ENCODE measurements around the gene BTBD9. TPM values are rescaled to one million over a fixed set of nuclear protein-coding genes. Genes with fewer than 3 reads are reported as not detected.

The BTBD9 gene
- total RNA-seq, 2 experiments from 2014 or later: 8.2 to 12.2 TPM

GRCh38 chr6:38150021-38150420, 489.7 kb downstream of the BTBD9 start:
- no peaks in the 10 kb centered on the region for H3K4me1 Mint-ChIP-seq
- no peaks in the 10 kb centered on the region for H3K27me3 Mint-ChIP-seq
- ChIA-PET POLR2A (no interaction called here), CTCF (interaction anchor here (0.6 to 0.7 kb wide), 2 partner anchors 768 to 1053 kb away, joined by 3 read pairs; no protein-coding TSS in a partner anchor)
- no peak overlapping the region for H3K4me3 Mint-ChIP-seq
- H3K9me3 Mint-ChIP-seq (ENCODE audit: low read depth): no peaks in the 10 kb centered on the region
- intact Hi-C loops (cut with DNase I, micrococcal nuclease): no loop called here
- peaks cover 4% of the 10 kb centered on the region for H3K36me3 Mint-ChIP-seq (ENCODE audit: low read depth)
- no peak overlapping the region for H3K27ac Mint-ChIP-seq
- ATAC-seq (no peak), DNase-seq (no peak)

- Mint-ChIP-seq H3K36me3 (ENCODE audit: low read depth) (peaks cover 4% of the 10 kb centered on the region), H3K27ac (no peak overlapping the region), H3K4me3 (no peak overlapping the region), H3K4me1 (no peaks in the 10 kb centered on the region), H3K9me3 (ENCODE audit: low read depth) (no peaks in the 10 kb centered on the region), H3K27me3 (no peaks in the 10 kb centered on the region)
- CTCF ChIA-PET: interaction anchor here (0.5 to 0.7 kb wide), 3 partner anchors 278 to 768 kb away, joined by 3 read pairs; no protein-coding TSS in a partner anchor
- no peak for ATAC-seq
- intact Hi-C loops (cut with DNase I, micrococcal nuclease): no loop called here
- no peak for DNase-seq
- POLR2A ChIA-PET: no interaction called here
These were observed 490.2 kb downstream of the BTBD9 start for GRCh38 chr6:38149531-38149930.

GRCh38 chr6:38148606-38149005, 491.1 kb downstream of the BTBD9 start:
- CTCF ChIA-PET: interaction anchor here (0.6 kb wide), 1 partner anchor 99 kb away, joined by 3 read pairs; no protein-coding TSS in a partner anchor
- Mint-ChIP-seq H3K4me1 (no peaks in the 10 kb centered on the region), H3K27me3 (no peaks in the 10 kb centered on the region), H3K9me3 (ENCODE audit: low read depth) (no peaks in the 10 kb centered on the region), H3K4me3 (no peak overlapping the region), H3K27ac (no peak overlapping the region), H3K36me3 (ENCODE audit: low read depth) (peaks cover 4% of the 10 kb centered on the region)
- POLR2A ChIA-PET: no interaction called here
- no peak for ATAC-seq
- DNase-seq: no peak
- intact Hi-C loops (cut with DNase I, micrococcal nuclease): no loop called here

- H3K36me3 Mint-ChIP-seq (ENCODE audit: low read depth): peaks cover 4% of the 10 kb centered on the region
- intact Hi-C loops (cut with DNase I, micrococcal nuclease): no loop called here
- no peaks in the 10 kb centered on the region for H3K27me3 Mint-ChIP-seq
- DNase-seq: no peak
- H3K4me3 Mint-ChIP-seq: no peak overlapping the region
- ChIA-PET POLR2A (no interaction called here), CTCF (interaction anchor here (0.7 kb wide), 1 partner anchor 797 kb away, joined by 4 read pairs; no protein-coding TSS in a partner anchor)
- no peak overlapping the region for H3K27ac Mint-ChIP-seq
- no peaks in the 10 kb centered on the region for H3K4me1 Mint-ChIP-seq
- ATAC-seq: no peak
- no peaks in the 10 kb centered on the region for H3K9me3 Mint-ChIP-seq (ENCODE audit: low read depth)
These were observed 493.0 kb downstream of the BTBD9 start for GRCh38 chr6:38146734-38147027.

- H3K36me3 Mint-ChIP-seq (ENCODE audit: low read depth): peaks cover 4% of the 10 kb centered on the region
- intact Hi-C loops (cut with DNase I, micrococcal nuclease): no loop called here
- no peak overlapping the region for H3K4me3 Mint-ChIP-seq
- H3K27me3 Mint-ChIP-seq: no peaks in the 10 kb centered on the region
- ChIA-PET POLR2A (no interaction called here), CTCF (interaction anchor here (0.7 kb wide), 1 partner anchor 798 kb away, joined by 4 read pairs; no protein-coding TSS in a partner anchor)
- H3K4me1 Mint-ChIP-seq: no peaks in the 10 kb centered on the region
- peak overlapping the region; percentile 52 for H3K27ac Mint-ChIP-seq
- no peak for DNase-seq
- no peaks in the 10 kb centered on the region for H3K9me3 Mint-ChIP-seq (ENCODE audit: low read depth)
- ATAC-seq: no peak
These were observed 493.6 kb downstream of the BTBD9 start for GRCh38 chr6:38146021-38146733.

GRCh38 chr6:38144365-38144945, 495.3 kb downstream of the BTBD9 start:
- peaks cover 4% of the 10 kb centered on the region for H3K36me3 Mint-ChIP-seq (ENCODE audit: low read depth)
- DNase-seq (no peak), ATAC-seq (no peak)
- H3K27me3 Mint-ChIP-seq: no peaks in the 10 kb centered on the region
- no peaks in the 10 kb centered on the region for H3K4me1 Mint-ChIP-seq
- no peak overlapping the region for H3K4me3 Mint-ChIP-seq
- intact Hi-C loops (cut with DNase I, micrococcal nuclease): no loop called here
- H3K9me3 Mint-ChIP-seq (ENCODE audit: low read depth): no peaks in the 10 kb centered on the region
- H3K27ac Mint-ChIP-seq: no peak overlapping the region
- CTCF ChIA-PET: no interaction called here
- POLR2A ChIA-PET: no interaction called here

GRCh38 chr6:38143191-38144150, 496.3 kb downstream of the BTBD9 start:
- Mint-ChIP-seq H3K27me3 (no peaks in the 10 kb centered on the region), H3K4me1 (no peaks in the 10 kb centered on the region), H3K27ac (no peak overlapping the region), H3K36me3 (ENCODE audit: low read depth) (peaks cover 5% of the 10 kb centered on the region), H3K4me3 (no peak overlapping the region), H3K9me3 (ENCODE audit: low read depth) (no peaks in the 10 kb centered on the region)
- POLR2A ChIA-PET: no interaction called here
- intact Hi-C loops (cut with DNase I, micrococcal nuclease): no loop called here
- ATAC-seq (no peak), DNase-seq (no peak)
- CTCF ChIA-PET: interaction anchor here (1.0 kb wide), 1 partner anchor 11 kb away, joined by 4 read pairs; no protein-coding TSS in a partner anchor

- no peaks in the 10 kb centered on the region for H3K9me3 Mint-ChIP-seq (ENCODE audit: low read depth)
- no peak for DNase-seq
- intact Hi-C loops (cut with DNase I, micrococcal nuclease): no loop called here
- ChIA-PET CTCF (no interaction called here), POLR2A (no interaction called here)
- ATAC-seq: no peak
- H3K27ac Mint-ChIP-seq: no peak overlapping the region
- H3K4me3 Mint-ChIP-seq: no peak overlapping the region
- no peaks in the 10 kb centered on the region for H3K27me3 Mint-ChIP-seq
- H3K36me3 Mint-ChIP-seq (ENCODE audit: low read depth): peaks cover 5% of the 10 kb centered on the region
- no peaks in the 10 kb centered on the region for H3K4me1 Mint-ChIP-seq
These were observed 497.4 kb downstream of the BTBD9 start for GRCh38 chr6:38142178-38142902.

- DNase-seq: no peak
- Mint-ChIP-seq H3K27ac (no peak overlapping the region), H3K27me3 (no peaks in the 10 kb centered on the region), H3K9me3 (ENCODE audit: low read depth) (no peaks in the 10 kb centered on the region), H3K4me1 (no peaks in the 10 kb centered on the region), H3K4me3 (no peak overlapping the region), H3K36me3 (ENCODE audit: low read depth) (peaks cover 5% of the 10 kb centered on the region)
- ChIA-PET POLR2A (interaction anchor here (0.7 kb wide), 1 partner anchor 603 kb away, joined by 3 read pairs; no protein-coding TSS in a partner anchor), CTCF (interaction anchor here (0.6 kb wide), 1 partner anchor 30 kb away, joined by 3 read pairs; no protein-coding TSS in a partner anchor)
- intact Hi-C loops (cut with DNase I, micrococcal nuclease): no loop called here
- ATAC-seq: no peak
These were observed 498.0 kb downstream of the BTBD9 start for GRCh38 chr6:38141716-38142115.

GRCh38 chr6:38141085-38141484, 498.6 kb downstream of the BTBD9 start:
- ChIA-PET POLR2A (interaction anchor here (0.7 kb wide), 1 partner anchor 602 kb away, joined by 3 read pairs; no protein-coding TSS in a partner anchor), CTCF (interaction anchor here (0.6 kb wide), 1 partner anchor 322 kb away, joined by 3 read pairs; no protein-coding TSS in a partner anchor)
- no peaks in the 10 kb centered on the region for H3K9me3 Mint-ChIP-seq (ENCODE audit: low read depth)
- H3K27ac Mint-ChIP-seq: no peak overlapping the region
- no peak overlapping the region for H3K4me3 Mint-ChIP-seq
- no peak for DNase-seq
- no peak for ATAC-seq
- no peaks in the 10 kb centered on the region for H3K4me1 Mint-ChIP-seq
- H3K36me3 Mint-ChIP-seq (ENCODE audit: low read depth): peaks cover 5% of the 10 kb centered on the region
- intact Hi-C loops (cut with DNase I, micrococcal nuclease): no loop called here
- H3K27me3 Mint-ChIP-seq: no peaks in the 10 kb centered on the region

GRCh38 chr6:38138374-38138773, 501.4 kb downstream of the BTBD9 start:
- DNase-seq (no peak), ATAC-seq (no peak)
- ChIA-PET POLR2A (no interaction called here), CTCF (no interaction called here)
- no peaks in the 10 kb centered on the region for H3K9me3 Mint-ChIP-seq (ENCODE audit: low read depth)
- intact Hi-C loops (cut with DNase I, micrococcal nuclease): no loop called here
- peaks cover 4% of the 10 kb centered on the region for H3K36me3 Mint-ChIP-seq (ENCODE audit: low read depth)
- no peak overlapping the region for H3K4me3 Mint-ChIP-seq
- H3K4me1 Mint-ChIP-seq: peaks cover 8% of the 10 kb centered on the region
- no peak overlapping the region for H3K27ac Mint-ChIP-seq
- H3K27me3 Mint-ChIP-seq: no peaks in the 10 kb centered on the region
